Naive thymus-derived CD8-positive, alpha-beta T cell (primary cell): ENCODE data around the gene ATP5F1D. TPM values are rescaled to one million over a fixed set of nuclear protein-coding genes. Genes with fewer than 3 reads are reported as not detected.

ENCODE experiments used
- ATAC-seq, 2 donors: fragments of 150-1000 bp; cut with Tn5 transposase in 1 of 2; sonication (Bioruptor Pico), chemical (Tn5 transposase) in 1 of 2; 1 replicate in 1 of 2; 2 replicates in 1 of 2; pipeline ENCODE4 v1.10.0; 2021; ENCODE audit warnings: mild to moderate bottlenecking in 2 of 2, moderate library complexity in 2 of 2
- POLR2A ChIA-PET: fragments of 350-600 bp; sonication (Branson Sonifier 250); formaldehyde crosslinking; loops from one replicate; lab custom pipeline; 2021; ENCODE audit warnings: antibody characterized with exemption; lab: Charles Lee
- DNase-seq, 10 donors: peaks; one replicate each; pipeline versions ENCODE4 v3.0.0 to v3.0.0-alpha.2; 2020 to 2022
- H3K27ac Mint-ChIP-seq, 10 donors: one replicate each; pipeline ENCODE4 v1.8.0; 2020 to 2022; ENCODE audit warnings: mild to moderate bottlenecking in 10 of 10, mixed read lengths in 10 of 10, moderate library complexity in 4 of 10, inconsistent platforms in 1 of 10
- H3K27me3 Mint-ChIP-seq, 5 donors: one replicate each; pipeline ENCODE4 v1.8.0; 2021 to 2022; ENCODE audit warnings: mixed read lengths in 5 of 5
- H3K36me3 Mint-ChIP-seq, 3 donors: one replicate each; pipeline ENCODE4 v1.8.0; 2020 to 2022; ENCODE audit warnings: mixed read lengths in 3 of 3, mild to moderate bottlenecking in 2 of 3, inconsistent platforms in 1 of 3
- H3K4me1 Mint-ChIP-seq, 4 donors: one replicate each; pipeline ENCODE4 v1.8.0; 2021 to 2022; ENCODE audit warnings: mixed read lengths in 4 of 4
- H3K4me3 Mint-ChIP-seq, 10 donors: one replicate each; pipeline ENCODE4 v1.8.0; 2020 to 2022; ENCODE audit warnings: mild to moderate bottlenecking in 10 of 10, mixed read lengths in 10 of 10, moderate library complexity in 6 of 10, inconsistent platforms in 1 of 10
- H3K9me3 Mint-ChIP-seq, 9 donors: one replicate each; pipeline ENCODE4 v1.8.0; 2020 to 2022; ENCODE audit warnings: mixed read lengths in 9 of 9, mild to moderate bottlenecking in 3 of 9, inconsistent platforms in 1 of 9, moderate library complexity in 1 of 9
- polyA plus RNA-seq, 3 donors: library from polyadenylated mRNA; unstranded; fragments of 300-500 nt; fragmentation: Illumina TruSeq; gene quantifications; one replicate each; pipeline ENCODE4 v1.2.3, GENCODE V29; 2021
- total RNA-seq, 8 experiments: library from RNA in 2 of 8; stranded (reverse) in 2 of 8; gene quantifications; one replicate each; pipeline ENCODE4 v1.2.3 and lab custom pipeline; 2021 to 2026

ATP5F1D gene
- total and polyA plus RNA-seq, 5 experiments from 2014 or later: 83.9 to 264 (median 214) TPM

DNA sequence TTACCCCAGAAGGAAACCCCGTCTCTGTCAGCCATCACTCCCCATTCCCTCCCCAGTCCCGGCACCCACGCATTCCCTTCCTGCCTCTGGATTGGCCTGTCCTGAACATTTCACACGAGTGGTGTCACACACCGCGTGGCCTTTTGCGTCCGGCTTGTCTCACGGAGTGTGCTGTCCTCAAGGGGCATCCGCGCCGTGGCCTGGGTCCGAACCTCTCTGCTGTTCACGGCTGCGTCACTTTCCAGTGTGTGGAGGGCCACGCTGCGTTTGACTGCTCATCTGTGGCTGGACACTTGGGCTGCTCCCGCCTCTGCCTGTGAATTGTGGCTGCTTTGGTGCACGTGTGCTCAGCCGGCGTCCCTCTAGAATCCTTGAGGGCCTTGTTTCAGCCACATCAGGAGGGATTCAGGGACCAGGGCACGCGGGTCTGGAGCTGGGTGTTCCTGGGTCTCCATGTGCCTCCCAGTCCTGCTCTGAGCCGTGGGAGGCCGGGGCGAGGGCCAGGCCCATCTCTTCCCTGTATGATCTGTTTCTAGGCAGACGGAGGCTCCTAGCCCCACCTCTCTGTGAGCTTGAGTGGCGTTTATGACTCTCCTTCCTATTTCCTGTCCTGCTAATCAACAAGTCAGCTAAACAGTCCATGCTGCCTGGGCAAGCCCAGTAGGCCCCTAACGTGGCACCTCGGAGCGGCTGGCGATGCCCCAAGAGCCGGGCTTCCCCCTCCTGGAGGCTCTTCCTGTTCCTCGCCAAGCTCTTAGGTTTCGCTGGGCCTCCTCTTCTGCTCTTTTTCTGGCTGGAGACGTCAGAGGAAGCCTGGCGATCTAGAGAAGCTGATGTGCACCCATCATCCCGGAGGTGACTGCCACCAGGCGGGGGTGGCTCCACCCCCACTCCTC, 27.9 kb upstream of the ATP5F1D start:
- no peaks in the 10 kb centered on the region for H3K27me3 Mint-ChIP-seq
- POLR2A ChIA-PET: interaction anchor here (0.6 to 1.1 kb wide), 6 partner anchors 21 to 216 kb away, joined by 3 to 4 read pairs (median 3); partner anchors contain the start of genes ARHGAP45 and ATP5F1D
- peaks cover 0 to 23% (median 0%) of the 10 kb centered on the region in 3 donors for H3K36me3 Mint-ChIP-seq
- DNase-seq (peak in 6 of 10 donors; percentile 41 to 61 (median 52)), ATAC-seq (peak; percentile 77 to 96)
- H3K9me3 Mint-ChIP-seq: no peaks in the 10 kb centered on the region
- peaks cover 16 to 47% (median 31%) of the 10 kb centered on the region in 4 donors for H3K4me1 Mint-ChIP-seq
- peak overlapping the region; percentile 40 to 89 (median 74) for H3K4me3 Mint-ChIP-seq
- peak overlapping the region; percentile 85 to 95 (median 90) for H3K27ac Mint-ChIP-seq

GRCh38 chr19:1214299-1214861, 27.2 kb upstream of the ATP5F1D start:
- H3K4me3 Mint-ChIP-seq: peak overlapping the region in 8 of 10 donors; percentile 47 to 89 (median 74)
- no peak for DNase-seq
- H3K36me3 Mint-ChIP-seq: peaks cover 0 to 23% (median 0%) of the 10 kb centered on the region in 3 donors
- H3K9me3 Mint-ChIP-seq: no peaks in the 10 kb centered on the region
- peaks cover 16 to 43% (median 29%) of the 10 kb centered on the region in 4 donors for H3K4me1 Mint-ChIP-seq
- H3K27ac Mint-ChIP-seq: peak overlapping the region; percentile 85 to 95 (median 90)
- POLR2A ChIA-PET: interaction anchor here (0.6 to 1.1 kb wide), 3 partner anchors 22 to 217 kb away, joined by 3 to 4 read pairs (median 3); partner anchors contain the start of gene ARHGAP45
- no peaks in the 10 kb centered on the region for H3K27me3 Mint-ChIP-seq
- no peak for ATAC-seq

DNA sequence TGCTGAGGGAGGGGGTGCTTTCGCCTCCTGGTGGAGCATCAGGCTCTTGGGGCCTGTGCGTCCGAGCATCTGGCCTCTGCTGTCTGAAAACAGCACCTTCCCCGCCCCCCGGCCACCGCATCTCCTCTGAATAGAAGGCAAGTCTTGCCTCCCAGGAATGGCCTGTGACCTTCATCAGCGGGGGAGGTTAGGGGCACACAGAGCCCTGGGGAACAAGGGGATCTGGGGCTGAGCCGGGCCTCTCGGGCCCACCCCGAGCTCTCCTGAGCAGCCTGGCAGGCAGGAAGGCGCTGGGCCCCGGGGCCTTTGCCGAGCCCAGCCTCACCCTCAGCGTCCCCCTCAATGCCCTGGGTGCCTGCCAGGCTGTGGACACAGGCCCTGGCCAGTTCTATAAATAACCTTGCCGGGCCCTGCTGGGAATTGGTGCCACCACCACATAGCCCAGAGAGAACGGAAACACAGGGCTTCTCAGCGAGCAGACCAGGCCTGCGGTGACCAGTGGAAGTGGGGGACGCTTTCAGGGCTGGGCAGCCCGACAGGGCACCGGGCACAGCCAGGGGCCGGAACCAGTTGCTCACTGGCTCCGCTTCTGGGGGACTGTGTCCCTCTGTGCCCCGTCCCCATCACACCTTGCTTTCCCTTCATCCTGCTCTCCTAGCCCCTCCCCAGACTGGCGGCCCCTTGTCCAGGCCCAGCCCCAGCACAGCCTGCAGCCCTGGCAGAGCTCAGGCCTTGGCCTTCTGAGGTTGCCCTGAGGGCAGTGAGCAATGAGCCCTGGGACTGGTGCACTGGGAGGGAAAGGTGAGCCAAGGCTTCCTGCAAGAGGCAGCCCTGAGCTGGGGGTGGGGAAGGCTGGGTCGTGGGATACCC, 26.5 kb upstream of the ATP5F1D start:
- Mint-ChIP-seq H3K9me3 (no peaks in the 10 kb centered on the region), H3K27me3 (no peaks in the 10 kb centered on the region), H3K36me3 (peaks cover 0 to 20% (median 0%) of the 10 kb centered on the region in 3 donors), H3K27ac (peak overlapping the region in 3 of 10 donors; percentile 61 to 78 (median 70)), H3K4me1 (peaks cover 14 to 37% (median 24%) of the 10 kb centered on the region in 4 donors), H3K4me3 (peak overlapping the region in 1 of 10 donors; percentile 38)
- DNase-seq (no peak), ATAC-seq (no peak)
- POLR2A ChIA-PET: interaction anchor here (1.5 kb wide), 1 partner anchor 12 kb away, joined by 7 read pairs; no protein-coding TSS in a partner anchor

GRCh38 chr19:1216756-1217155, 24.8 kb upstream of the ATP5F1D start:
- H3K4me3 Mint-ChIP-seq: no peak overlapping the region
- DNase-seq: no peak
- H3K9me3 Mint-ChIP-seq: no peaks in the 10 kb centered on the region
- H3K36me3 Mint-ChIP-seq: peaks cover 0 to 22% (median 0%) of the 10 kb centered on the region in 3 donors
- H3K27me3 Mint-ChIP-seq: no peaks in the 10 kb centered on the region
- H3K4me1 Mint-ChIP-seq: peaks cover 11 to 27% (median 17%) of the 10 kb centered on the region in 4 donors
- peak overlapping the region in 3 of 10 donors; percentile 6 to 66 (median 65) for H3K27ac Mint-ChIP-seq
- ATAC-seq: no peak
- POLR2A ChIA-PET: interaction anchor here (0.6 kb wide), 1 partner anchor 23 kb away, joined by 4 read pairs; no protein-coding TSS in a partner anchor

GRCh38 chr19:1217366-1217765, 24.2 kb upstream of the ATP5F1D start:
- no peaks in the 10 kb centered on the region for H3K9me3 Mint-ChIP-seq
- peaks cover 11 to 26% (median 16%) of the 10 kb centered on the region in 4 donors for H3K4me1 Mint-ChIP-seq
- ATAC-seq (no peak), DNase-seq (no peak)
- H3K27me3 Mint-ChIP-seq: no peaks in the 10 kb centered on the region
- H3K27ac Mint-ChIP-seq: peak overlapping the region in 2 of 10 donors; percentile 65 to 76
- POLR2A ChIA-PET: interaction anchor here (0.6 to 1.2 kb wide), 4 partner anchors 24 to 254 kb away, joined by 3 to 6 read pairs (median 4); partner anchors contain the start of gene CIRBP
- no peak overlapping the region for H3K4me3 Mint-ChIP-seq
- peaks cover 0 to 20% (median 0%) of the 10 kb centered on the region in 3 donors for H3K36me3 Mint-ChIP-seq

DNA sequence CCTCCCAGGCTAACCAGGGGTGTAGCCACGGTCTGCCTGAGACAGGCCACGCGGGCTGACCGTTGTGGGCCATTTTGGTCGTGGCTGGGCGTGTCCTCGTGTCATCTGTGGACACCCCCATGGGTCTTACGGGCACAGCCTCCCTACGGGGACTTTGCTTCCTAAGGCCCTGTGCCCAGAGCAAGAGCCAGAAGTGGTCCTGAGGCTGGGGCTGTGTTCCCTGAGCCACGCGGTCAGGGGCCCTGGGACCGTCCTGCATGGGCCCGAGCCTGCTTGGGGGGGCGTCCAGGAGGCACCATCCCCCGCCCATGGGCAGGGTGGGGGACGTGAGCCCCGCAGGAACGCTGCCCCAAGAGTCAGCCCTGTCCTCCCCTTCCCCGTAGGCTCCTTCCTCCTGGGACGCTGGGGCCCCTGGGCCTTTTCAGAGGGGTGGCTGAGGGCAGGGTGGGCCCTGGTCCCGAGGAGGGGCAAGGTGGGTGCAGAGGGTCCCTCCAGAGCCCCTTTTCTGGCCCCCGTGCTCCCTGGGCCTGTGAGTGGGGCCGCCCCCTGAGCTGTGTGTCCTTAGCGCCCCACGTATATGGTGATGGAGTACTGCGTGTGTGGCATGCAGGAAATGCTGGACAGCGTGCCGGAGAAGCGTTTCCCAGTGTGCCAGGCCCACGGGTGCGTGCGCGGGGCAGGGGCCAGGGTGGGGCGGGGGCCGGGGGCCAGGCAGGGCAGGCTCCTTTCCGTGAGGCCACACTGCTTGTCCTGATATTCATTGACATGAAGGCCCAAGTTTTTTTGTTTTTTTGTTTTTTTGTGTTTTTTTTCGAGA, 22.6 kb upstream of the ATP5F1D start:
- POLR2A ChIA-PET: interaction anchor here (1.0 kb wide), 1 partner anchor 26 kb away, joined by 3 read pairs; no protein-coding TSS in a partner anchor
- Mint-ChIP-seq H3K27me3 (no peaks in the 10 kb centered on the region), H3K4me1 (peaks cover 4 to 17% (median 7%) of the 10 kb centered on the region in 4 donors), H3K9me3 (no peaks in the 10 kb centered on the region), H3K36me3 (peaks cover 0 to 11% (median 0%) of the 10 kb centered on the region in 3 donors), H3K4me3 (no peak overlapping the region), H3K27ac (no peak overlapping the region)
- DNase-seq (no peak), ATAC-seq (no peak)

- no peaks in the 10 kb centered on the region for H3K27me3 Mint-ChIP-seq
- POLR2A ChIA-PET: no interaction called here
- no peak for ATAC-seq
Measured at GRCh38 chr19:1219786-1220476, 21.6 kb upstream of the ATP5F1D start.

DNA sequence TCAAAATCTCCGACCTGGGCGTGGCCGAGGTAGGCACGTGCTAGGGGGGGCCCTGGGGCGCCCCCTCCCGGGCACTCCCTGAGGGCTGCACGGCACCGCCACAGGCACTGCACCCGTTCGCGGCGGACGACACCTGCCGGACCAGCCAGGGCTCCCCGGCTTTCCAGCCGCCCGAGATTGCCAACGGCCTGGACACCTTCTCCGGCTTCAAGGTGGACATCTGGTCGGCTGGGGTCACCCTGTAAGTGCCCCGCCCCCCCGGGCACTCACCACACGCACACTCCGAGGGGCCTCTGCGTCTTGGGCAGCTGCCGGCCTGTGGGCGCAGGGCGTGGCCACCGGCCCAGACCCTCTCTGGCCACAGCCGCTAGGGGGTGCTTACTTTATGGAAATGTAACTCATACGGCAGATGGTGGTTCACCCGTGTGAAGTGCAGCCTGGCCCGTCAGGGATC, 21.0 kb upstream of the ATP5F1D start:
- Mint-ChIP-seq H3K4me1 (peaks cover 0 to 12% (median 2%) of the 10 kb centered on the region in 4 donors), H3K27ac (no peak overlapping the region), H3K27me3 (no peaks in the 10 kb centered on the region), H3K4me3 (no peak overlapping the region), H3K9me3 (no peaks in the 10 kb centered on the region), H3K36me3 (peaks cover 0 to 11% (median 0%) of the 10 kb centered on the region in 3 donors)
- POLR2A ChIA-PET: no interaction called here
- ATAC-seq: no peak
- no peak for DNase-seq

More at GRCh38 chr19:1219786-1220476, 21.6 kb upstream of the ATP5F1D start:
- Mint-ChIP-seq H3K4me1 (peaks cover 0 to 12% (median 2%) of the 10 kb centered on the region in 4 donors), H3K36me3 (peaks cover 0 to 11% (median 0%) of the 10 kb centered on the region in 3 donors), H3K4me3 (no peak overlapping the region), H3K9me3 (no peaks in the 10 kb centered on the region), H3K27ac (no peak overlapping the region)
- DNase-seq: peak in 1 of 10 donors; percentile 62

GRCh38 chr19:1220976-1221903, 20.3 kb upstream of the ATP5F1D start:
- H3K27me3 Mint-ChIP-seq: no peaks in the 10 kb centered on the region
- H3K27ac Mint-ChIP-seq: no peak overlapping the region
- no peaks in the 10 kb centered on the region for H3K9me3 Mint-ChIP-seq
- ATAC-seq: no peak
- H3K36me3 Mint-ChIP-seq: peaks cover 0 to 8% (median 0%) of the 10 kb centered on the region in 3 donors
- POLR2A ChIA-PET: no interaction called here
- DNase-seq: no peak
- H3K4me3 Mint-ChIP-seq: no peak overlapping the region
- H3K4me1 Mint-ChIP-seq: peaks cover 0 to 8% (median 0%) of the 10 kb centered on the region in 4 donors

DNA sequence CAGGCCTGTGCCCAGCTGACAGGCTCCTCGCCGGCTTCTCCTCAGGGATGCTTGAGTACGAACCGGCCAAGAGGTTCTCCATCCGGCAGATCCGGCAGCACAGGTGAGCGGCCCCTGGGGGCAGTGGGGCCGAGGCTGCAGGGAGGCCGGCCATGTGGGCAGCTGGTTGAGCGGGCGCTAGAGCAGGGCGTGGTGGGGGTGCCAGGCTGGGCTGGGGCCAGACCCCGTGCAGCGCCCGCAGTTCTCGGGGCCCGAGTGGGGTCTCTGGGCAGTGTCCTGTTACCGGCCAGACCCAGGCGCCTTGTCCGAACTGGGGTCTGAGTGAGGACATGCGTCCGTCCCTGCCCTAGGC, 19.7 kb upstream of the ATP5F1D start:
- POLR2A ChIA-PET: no interaction called here
- H3K27ac Mint-ChIP-seq: no peak overlapping the region

More for the DNA sequence above, 19.7 kb upstream of the ATP5F1D start:
- H3K4me3 Mint-ChIP-seq: no peak overlapping the region
- no peaks in the 10 kb centered on the region for H3K27me3 Mint-ChIP-seq
- DNase-seq (no peak), ATAC-seq (no peak)
- H3K36me3 Mint-ChIP-seq: peaks cover 0 to 7% (median 0%) of the 10 kb centered on the region in 3 donors
- no peaks in the 10 kb centered on the region for H3K9me3 Mint-ChIP-seq
- peaks cover 0 to 5% (median 0%) of the 10 kb centered on the region in 4 donors for H3K4me1 Mint-ChIP-seq
